Renal pelvis (tissue), 4 donors: ENCODE results near the gene TUBA1C. TPM values are rescaled to one million over a fixed set of nuclear protein-coding genes. Genes with fewer than 3 reads are reported as not detected.
A peak's percentile ranks its signal among the peaks of the same experiment; 100 is the strongest.
"Not testable (repeated sequence)": the region's sequence is repeated elsewhere in the genome, so short reads cannot be mapped to it uniquely, and the experiment has no call there.

Experiments
- DNase-seq: peaks from one replicate; pipeline ENCODE4 v3.0.0-alpha.2; 2013
- polyA plus RNA-seq, 3 donors: library from polyadenylated mRNA; unstranded; fragments of 120-200 nt; gene quantifications; one replicate each; pipeline ENCODE4 v1.2.1, GENCODE V29; 2013; ENCODE audit not compliant: insufficient read length in 3 of 3

Gene TUBA1C
- polyA plus RNA-seq, 3 donors = 140 to 152 (median 142) TPM

DNA sequence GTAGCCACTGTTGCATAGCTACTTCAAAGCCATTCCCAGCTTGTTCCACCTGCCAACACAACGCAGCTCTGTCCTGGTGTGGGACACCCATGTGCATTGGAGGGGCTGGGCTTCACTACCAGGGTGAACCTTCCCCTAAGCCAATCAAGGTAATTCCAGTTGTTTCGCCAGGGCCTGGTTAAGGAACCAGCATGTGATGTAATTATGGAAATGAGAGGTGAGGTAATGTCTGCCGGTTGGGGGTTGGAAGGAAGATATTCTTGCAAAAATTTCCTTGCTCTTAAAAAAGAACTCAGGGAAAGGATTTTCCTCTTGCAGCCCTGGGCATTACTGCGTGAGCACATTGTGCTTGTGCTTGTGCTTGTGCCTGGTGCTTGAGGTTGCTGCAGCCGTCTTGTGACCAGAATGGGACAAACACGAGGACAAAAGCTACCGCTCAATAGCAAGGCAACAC lies 14.9 kb downstream of the TUBA1C start:
- peak; percentile 46 for DNase-seq

DNA sequence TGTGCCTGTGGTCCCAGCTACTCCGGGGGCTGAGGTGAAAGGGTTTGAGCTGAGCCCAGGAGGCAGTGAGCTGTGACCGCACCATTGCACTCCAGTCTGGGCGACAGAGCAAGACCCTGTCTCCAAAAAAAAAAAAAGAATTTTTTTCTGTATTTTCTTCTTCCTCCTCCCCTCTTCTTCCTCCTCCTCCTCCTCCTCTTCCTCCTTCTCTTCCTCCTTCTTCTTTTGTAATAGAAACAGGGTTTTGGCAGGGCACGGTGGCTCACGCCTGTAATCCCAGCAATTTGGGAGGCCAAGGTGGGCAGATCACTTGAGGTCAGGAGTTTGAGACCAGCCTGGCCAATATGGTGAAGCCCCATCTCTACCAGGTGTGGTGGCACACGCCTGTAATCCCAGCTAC lies 15.7 kb downstream of the TUBA1C start:
- not testable (repeated sequence) for DNase-seq

DNA sequence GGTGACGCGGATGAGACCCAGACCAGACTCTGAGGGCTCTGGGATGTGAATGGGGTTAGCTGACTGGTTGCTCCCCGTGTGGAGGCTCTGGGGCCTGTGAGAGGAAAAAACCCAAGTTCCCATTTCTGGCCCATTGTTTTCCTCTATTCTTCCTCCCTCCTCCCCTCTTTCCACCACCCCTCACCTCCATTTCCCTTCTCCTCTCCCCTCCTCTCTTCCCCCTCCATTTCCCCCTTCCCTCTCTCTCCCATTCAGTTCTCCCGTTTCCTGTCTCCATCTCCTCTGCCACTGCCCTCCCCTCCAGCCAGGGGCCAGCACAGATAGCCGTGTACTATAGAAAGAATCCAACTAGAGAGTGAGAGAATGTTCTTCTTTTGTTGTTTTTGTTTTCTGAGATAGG lies 17.4 kb downstream of the TUBA1C start:
- DNase-seq = no peak

- DNase-seq = not testable (repeated sequence)
These were observed 18.0 kb downstream of the TUBA1C start for GRCh38 chr12:49282740-49283375.

GRCh38 chr12:49283541-49284429 lies 18.9 kb downstream of the TUBA1C start:
- DNase-seq = no peak

- no peak for DNase-seq
These were observed 19.8 kb downstream of the TUBA1C start for GRCh38 chr12:49284672-49285071.

DNA sequence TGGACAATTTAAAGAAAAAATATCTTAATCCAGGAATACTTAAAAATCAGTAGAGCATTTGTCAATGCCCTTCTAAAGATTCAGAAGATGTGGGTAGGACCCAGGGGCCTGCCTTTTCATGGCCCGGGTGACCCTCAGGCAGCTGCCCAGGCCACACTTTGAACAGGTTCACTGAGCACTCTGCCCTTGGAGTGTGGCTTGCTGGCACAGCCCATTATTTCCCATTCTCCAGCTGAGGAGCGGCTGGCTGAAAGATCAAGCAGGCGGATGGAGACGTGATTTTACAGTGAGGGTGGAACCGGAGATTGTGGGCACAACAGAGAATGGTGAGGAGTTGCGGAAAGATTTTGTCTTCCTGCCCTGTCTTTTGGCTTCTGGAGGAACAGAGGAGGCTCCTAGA lies 23.0 kb downstream of the TUBA1C start:
- no peak for DNase-seq

DNA sequence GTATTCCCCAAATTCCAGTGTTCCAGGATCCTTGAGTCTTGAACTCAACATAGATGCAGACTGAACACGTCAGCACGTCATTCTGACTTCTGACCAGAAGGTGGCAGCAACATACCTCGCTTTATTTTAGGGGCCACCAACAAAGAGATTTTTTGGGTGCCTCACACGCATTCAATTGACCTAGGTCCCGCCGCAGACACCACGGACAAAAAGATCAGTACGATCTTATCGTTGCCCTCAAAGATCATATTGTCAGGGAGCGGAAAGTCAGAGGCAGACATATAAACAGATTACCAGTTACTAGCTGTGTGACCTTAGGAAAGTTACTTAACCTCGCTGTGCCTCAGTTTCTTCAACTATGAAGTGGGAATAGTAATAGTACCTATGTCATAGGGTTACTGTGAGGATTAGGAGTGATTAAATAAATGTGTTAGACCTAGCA lies 23.6 kb downstream of the TUBA1C start:
- no peak for DNase-seq

DNA sequence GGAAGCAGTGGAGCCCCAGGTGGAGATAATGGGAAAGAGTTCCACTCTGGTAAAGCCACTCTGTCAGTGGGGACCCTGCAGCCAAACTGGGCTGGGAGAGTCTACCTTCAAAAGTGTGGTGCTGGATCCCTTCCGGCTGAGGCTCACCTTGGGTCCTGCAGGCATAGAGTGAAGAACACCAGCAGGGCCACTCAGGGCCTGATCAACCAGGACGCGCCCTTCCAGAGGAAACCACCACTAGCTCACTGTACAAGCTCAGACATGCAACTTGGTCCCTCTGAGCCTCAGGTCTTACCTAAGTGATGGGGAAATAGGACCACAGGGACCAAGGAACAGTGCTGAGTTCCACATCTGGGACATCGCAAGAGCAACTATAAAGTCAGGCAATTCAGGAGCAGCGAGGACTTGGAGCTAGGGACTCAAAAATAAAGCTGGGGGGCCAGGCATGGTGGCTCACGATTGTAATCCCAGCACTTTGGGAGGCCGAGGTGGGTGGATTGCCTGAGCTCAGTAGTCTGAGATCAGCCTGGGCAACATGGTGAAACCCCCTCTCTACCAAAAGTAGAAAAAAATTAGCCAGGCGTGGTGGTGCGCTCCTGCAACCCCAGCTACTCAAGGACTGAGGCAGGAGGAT lies 24.2 kb downstream of the TUBA1C start:
- no peak for DNase-seq

- no peak for DNase-seq
These were observed 27.8 kb downstream of the TUBA1C start for GRCh38 chr12:49292729-49293055.

DNA sequence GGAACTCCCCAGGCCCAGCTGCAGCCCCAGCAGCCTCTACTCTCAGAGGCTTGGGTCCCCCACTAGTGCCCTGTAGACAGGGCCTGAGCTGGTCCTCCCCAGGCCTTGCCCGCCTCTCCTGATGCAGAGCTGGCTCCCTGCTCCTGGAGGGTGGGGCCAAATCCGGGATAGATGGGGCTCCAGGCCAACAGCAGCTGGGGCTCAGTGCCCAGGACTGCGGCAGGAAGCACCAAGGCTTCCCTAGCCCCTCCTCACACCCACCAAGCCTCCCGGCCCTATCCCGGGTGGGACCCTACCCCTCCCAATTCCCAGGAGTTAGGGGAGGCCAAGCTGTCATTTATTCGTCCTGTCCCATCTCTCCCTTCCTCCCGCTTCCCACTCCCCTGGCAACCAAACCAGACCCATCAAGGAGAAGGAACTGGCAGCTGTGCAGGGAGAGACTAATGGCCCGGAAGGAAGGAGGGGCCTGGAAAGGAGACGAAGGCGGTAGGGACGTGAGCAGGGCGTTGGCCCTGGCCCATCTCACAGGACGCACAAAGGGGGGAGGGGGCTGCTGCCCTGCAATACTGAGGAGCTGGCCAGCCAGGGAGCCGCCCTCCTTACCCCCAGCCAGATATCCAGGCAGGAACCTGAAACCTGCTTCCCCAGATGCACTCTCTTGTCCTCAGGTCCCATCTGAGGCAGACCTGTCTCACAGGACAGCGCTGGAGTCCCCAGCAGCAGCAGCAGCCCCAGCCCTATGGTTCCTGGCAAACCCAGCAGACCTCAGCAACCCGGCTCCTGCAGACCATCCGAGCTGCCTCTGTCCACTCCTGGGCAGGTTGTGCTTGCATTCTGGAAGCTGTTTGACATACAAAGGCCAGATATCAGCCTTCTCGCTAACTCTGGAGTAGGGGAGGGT lies 28.4 kb downstream of the TUBA1C start:
- no peak for DNase-seq

DNA sequence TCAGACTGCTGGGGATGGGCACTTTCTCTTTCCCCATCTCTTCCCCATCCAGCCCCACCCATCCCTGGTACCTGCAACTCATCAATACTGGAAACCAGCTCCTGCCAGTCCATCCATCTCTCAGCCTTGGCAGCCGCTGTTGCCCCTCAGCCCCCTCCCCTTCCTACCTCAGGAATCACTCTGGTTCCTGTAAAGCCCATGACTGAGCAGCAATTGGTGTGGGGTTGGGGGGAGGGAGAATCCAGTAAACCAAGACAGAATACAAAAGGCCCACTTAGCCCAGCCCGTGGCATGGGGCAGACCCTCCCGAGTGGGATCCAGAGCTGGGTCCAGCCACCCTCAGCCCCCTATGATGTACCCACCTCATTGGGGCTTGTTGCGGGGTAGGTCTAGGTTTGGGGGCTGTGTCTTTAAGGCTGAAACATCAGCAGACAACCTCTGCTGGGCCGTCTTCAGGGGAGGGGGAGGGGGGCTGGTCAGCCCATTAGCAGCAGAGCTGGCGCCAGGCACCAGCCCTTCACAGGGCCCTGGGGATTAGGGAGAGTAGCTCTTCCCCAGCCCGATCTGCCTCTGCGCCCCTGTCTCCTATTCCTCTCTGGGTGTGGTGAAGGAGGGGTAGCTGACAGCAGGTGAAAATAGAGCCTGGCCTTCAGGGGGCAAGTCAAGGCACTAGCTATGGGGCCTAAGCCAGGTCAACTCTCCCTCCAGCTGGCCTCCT lies 29.4 kb downstream of the TUBA1C start:
- no peak for DNase-seq

DNA sequence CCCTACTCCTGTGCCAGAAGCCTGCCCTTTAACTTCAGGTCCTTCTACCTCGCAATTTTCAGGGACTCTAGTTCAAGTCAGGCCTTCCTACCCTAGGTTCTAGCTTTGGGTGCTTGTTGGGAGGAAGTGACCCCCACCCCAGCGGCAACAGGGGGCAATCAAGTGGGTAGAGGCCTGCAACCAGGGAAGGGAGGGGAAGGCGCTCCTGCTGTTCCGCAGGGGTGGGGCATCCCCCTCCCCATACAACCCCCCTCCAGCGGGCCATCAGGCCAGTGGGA lies 29.9 kb downstream of the TUBA1C start:
- no peak for DNase-seq

DNA sequence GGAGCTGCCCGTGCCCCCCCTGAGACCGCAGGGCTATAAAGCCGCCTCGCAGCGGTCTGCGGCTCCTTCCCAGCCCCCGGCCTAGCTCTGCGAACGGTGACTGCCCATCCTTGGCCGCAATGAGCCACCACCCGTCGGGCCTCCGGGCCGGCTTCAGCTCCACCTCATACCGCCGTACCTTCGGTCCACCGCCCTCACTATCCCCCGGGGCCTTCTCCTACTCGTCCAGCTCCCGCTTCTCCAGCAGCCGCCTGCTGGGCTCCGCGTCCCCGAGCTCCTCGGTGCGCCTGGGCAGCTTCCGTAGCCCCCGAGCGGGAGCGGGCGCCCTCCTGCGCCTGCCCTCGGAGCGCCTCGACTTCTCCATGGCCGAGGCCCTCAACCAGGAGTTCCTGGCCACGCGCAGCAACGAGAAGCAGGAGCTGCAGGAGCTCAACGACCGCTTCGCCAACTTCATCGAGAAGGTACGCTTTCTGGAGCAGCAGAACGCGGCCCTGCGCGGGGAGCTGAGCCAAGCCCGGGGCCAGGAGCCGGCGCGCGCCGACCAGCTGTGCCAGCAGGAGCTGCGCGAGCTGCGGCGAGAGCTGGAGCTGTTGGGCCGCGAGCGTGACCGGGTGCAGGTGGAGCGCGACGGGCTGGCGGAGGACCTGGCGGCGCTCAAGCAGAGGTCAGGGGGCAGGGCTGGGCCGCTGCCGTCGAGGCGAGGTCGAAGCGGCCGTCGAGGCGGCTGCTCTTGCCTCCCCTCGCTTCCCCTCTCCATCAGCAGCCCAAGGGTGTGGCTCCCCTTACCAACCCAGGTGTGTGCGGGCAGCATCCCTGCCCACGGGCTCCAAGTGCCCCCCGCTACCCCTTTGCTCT lies 30.4 kb downstream of the TUBA1C start, which contains the start of gene PRPH:
Gene PRPH, plus strand, starts transcription at position 66 of the 855 bp plus-strand sequence. Its CDS starts 54 bp downstream, at position 120.
- DNase-seq = no peak

DNA sequence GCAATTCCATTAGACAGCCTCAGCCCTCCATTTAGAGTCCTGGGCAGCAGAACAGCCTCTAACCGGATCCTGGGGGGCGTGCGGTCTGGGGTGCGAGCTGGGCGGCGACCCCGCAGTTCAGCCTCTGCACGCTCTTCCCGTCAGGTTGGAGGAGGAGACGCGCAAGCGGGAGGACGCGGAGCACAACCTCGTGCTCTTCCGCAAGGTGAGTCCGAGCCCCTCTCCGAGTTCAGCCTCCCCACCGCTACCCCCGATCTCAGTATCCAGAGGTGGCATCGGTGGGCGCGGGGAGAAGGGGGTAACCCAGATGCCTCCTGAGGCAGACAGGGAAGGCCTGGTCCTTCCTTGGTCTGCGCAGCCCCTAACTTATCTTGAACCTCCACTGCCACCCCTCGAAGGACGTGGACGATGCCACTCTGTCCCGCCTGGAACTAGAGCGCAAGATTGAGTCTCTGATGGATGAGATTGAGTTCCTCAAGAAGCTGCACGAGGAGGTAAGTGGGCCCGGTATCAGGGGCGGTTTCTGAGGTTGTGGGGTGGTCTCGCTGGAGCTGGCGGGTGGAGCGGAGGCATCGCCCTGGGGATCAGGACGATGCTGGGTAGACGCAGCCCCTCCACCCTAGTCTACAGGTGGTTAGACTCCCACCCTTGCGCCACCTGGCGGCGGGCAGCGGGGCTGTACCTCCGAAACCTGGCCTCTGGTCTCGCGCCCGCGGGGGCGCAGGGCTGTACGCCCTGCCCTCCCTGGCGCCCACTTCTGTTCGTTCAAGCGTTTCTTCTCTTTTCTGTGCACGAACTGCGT lies 31.4 kb downstream of the TUBA1C start:
- DNase-seq = no peak

- no peak for DNase-seq
These were observed 32.2 kb downstream of the TUBA1C start for GRCh38 chr12:49296836-49297694.

DNA sequence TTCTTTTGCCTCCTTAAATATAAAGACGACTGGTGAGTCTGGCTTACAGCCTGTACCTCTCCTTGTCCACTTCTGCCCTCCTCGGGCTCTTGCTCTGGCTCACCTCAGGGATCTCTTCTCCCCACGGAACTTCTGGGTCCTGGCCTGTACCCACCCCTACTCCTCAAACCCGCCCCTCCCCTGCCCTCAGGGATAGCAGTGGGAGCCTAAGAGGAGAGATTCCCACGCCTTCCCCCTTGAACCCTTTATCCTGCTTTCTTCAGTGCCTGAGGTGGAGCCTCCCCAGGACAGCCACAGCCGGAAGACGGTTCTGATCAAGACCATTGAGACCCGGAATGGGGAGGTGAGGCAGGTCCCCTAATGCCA lies 32.8 kb downstream of the TUBA1C start:
- DNase-seq = no peak

- no peak for DNase-seq
These were observed 33.3 kb downstream of the TUBA1C start for GRCh38 chr12:49298160-49298559.
